ENCODE measurements around the gene C1orf210.

DNA sequence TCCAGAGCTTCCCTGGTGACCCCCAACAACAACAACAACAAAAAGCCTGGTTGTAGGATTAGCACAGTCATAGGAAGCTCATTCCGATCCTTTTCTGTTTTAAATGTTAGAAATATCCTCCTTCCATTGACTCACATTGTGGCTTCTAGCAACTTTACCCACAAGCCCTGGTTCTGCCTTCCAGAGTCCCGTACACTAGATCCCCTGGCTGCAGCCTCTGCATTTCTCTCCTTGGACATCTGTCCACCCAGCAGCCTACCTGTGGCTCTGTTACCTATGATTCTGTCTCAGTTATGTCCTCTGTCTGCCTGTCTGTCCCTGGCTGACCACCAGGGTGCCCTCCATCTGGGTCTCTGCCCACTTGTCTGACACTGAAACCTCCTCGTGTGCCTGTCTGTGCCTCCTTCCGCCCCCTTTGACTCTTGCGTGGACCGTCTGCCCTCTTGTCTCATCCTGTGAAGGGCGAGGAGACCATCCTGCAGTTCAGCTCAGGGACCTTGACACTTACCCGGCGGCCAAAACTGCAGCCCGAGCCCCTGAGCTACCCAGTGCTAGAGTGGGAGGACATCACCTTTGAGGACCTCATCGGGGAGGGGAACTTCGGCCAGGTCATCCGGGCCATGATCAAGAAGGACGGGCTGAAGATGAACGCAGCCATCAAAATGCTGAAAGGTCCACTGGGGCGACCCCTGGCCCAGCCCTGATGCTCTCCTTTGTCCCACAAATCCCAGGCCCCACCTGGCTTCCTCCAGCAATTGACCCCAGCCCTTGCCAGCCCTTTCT lies 31.5 kb upstream of the C1orf210 start:
- TF ChIP-seq, protein P1, sequence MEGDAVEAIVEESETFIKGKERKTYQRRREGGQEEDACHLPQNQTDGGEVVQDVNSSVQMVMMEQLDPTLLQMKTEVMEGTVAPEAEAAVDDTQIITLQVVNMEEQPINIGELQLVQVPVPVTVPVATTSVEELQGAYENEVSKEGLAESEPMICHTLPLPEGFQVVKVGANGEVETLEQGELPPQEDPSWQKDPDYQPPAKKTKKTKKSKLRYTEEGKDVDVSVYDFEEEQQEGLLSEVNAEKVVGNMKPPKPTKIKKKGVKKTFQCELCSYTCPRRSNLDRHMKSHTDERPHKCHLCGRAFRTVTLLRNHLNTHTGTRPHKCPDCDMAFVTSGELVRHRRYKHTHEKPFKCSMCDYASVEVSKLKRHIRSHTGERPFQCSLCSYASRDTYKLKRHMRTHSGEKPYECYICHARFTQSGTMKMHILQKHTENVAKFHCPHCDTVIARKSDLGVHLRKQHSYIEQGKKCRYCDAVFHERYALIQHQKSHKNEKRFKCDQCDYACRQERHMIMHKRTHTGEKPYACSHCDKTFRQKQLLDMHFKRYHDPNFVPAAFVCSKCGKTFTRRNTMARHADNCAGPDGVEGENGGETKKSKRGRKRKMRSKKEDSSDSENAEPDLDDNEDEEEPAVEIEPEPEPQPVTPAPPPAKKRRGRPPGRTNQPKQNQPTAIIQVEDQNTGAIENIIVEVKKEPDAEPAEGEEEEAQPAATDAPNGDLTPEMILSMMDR (IDR thresholded peaks at IDR 0.05) = no peak
- no peak for TF ChIP-seq POLR2A (IDR thresholded peaks at IDR 0.05)

All from adrenal gland (tissue), 5 donors.